Pancreas (tissue), 10 donors: ENCODE data around the gene LRRC4. TPM values are rescaled to one million over a fixed set of nuclear protein-coding genes. Genes with fewer than 3 reads are reported as not detected.

Experiments used
- ATAC-seq, 4 donors: fragments of 200-7000 bp; cut with Tn5 transposase; one replicate each; pipeline versions ENCODE4 v1.8.0 to v1.9.1; 2020; ENCODE audit warnings: mild to moderate bottlenecking in 4 of 4, moderate library complexity in 4 of 4
- DNase-seq, 6 donors: peaks; one replicate each; pipeline ENCODE4 v3.0.0-alpha.2; 2020
- FAIRE-seq: peaks from 2 replicates; lab custom pipeline; 2012; peaks lifted over from hg19 to GRCh38; lab: Jason Lieb, UNC
- H3K27ac ChIP-seq, 4 donors: fragments of 200-600 bp; sonication (generic); 1 replicate in 3 of 4; 2 replicates in 1 of 4; pipeline versions ENCODE4 v1.5.0 to v1.8.0; 2020
- H3K27me3 ChIP-seq, 4 donors: fragments of 200-600 bp; one replicate each; pipeline ENCODE4 v1.8.0; 2021
- H3K36me3 ChIP-seq, 3 donors: fragments of 200-600 bp; sonication (generic) in 1 of 3; one replicate each; pipeline versions ENCODE4 v1.5.0 to v1.8.0; 2020 to 2021
- H3K4me1 ChIP-seq, 3 donors: fragments of 200-600 bp; one replicate each; pipeline ENCODE4 v1.8.0; 2021
- H3K4me3 ChIP-seq, 4 donors: fragments of 200-600 bp; sonication (generic) in 2 of 4; one replicate each; pipeline versions ENCODE4 v1.5.0 to v1.8.0; 2020 to 2021
- H3K9me3 ChIP-seq, 4 donors: fragments of 200-600 bp; one replicate each; pipeline ENCODE4 v1.8.0; 2021
- WGBS, 2 donors: extraction: QIAGEN DNeasy Blood & Tissue Kit; methylation state at CpG; one replicate each; pipeline ENCODE4 v1.1.7; 2013; 5-methylcytosine and 5-hydroxymethylcytosine counted together
- intact Hi-C, 3 donors: fragments of 100-400 bp; cut with DNase I; formaldehyde crosslinking; loops; one replicate each; pipeline versions ENCODE4 v1.11.1 to v1.14.2; 2022
- polyA plus RNA-seq, 2 donors: library from polyadenylated mRNA; stranded (reverse); fragments of 200-250 nt; gene quantifications; one replicate each; pipeline ENCODE4 v1.2.3, GENCODE V29; 2013
- total RNA-seq, 6 donors: library from RNA; stranded (reverse); fragmentation: NEBNext Ultra II Directional in 4 of 6; extraction: Animal tissue kit (Norgen Biotek cat#: 25700) in 4 of 6; gene quantifications; one replicate each; pipeline versions ENCODE4 v1.2.1 to v1.2.4, GENCODE V29; 2021 to 2023
- TF ChIP-seq, protein P1 (sequence below), 4 donors: fragments of 200-600 bp; sonication (generic) in 3 of 4; IDR thresholded peaks; one replicate each; pipeline versions ENCODE4 v1.5.0 to v1.8.0; 2021; ENCODE audit warnings: antibody characterized with exemption in 4 of 4
- donor health status: healthy with polysubstance abuse.
- donor health status: DM: no; HTN: no; CAD: no; lungs with moderate emphysema.
- donor health status: DM: no; HTN: no; CAD: no.
- donor health status: control.
- donor health status: control.
- donor health status: Bipolar disorder and iron deficiency.
- donor health status: DM: yes; HTN: yes; CAD: no.
- donor health status: DM: no; HTN: no; CAD: no.
- donor health status: DM: no; HTN: no; CAD: no.
- donor health status: DM: yes; HTN: yes; CAD: no.

LRRC4 gene
- total and polyA plus RNA-seq, 8 donors: 0.42 to 2.4 (median 0.84) TPM

- WGBS, 2 donors: 83 to 85% methylated on average over 7 of the region's 7 CpGs
Observed at GRCh38 chr7:128010391-128011127, 20.7 kb downstream of the LRRC4 start.

DNA sequence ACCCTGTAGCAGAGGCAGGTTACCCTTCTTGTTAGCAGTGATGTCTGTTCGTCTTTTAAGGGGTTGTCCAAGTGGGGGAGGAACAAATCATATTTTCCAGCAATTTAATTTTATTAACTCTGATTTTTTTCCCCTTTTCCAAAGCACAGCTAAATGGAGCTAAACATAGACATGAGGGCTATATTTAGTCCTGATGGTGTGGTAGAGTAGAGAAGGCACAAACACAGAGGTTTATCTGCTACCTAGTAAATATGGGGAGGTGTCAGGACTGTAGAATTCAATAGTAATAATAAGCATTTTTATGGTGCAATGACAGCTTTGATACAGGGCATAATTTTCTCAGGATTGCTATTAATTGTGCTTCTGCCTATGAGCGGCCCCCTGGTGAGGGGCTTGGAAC lies 22.5 kb downstream of the LRRC4 start:
- WGBS, 2 donors: 91 to 100% methylated on average over 2 of the region's 2 CpGs
- Histone ChIP-seq H3K36me3 (no peaks in the 10 kb centered on the region), H3K27ac (no peak overlapping the region), H3K4me3 (no peak overlapping the region), H3K9me3 (no peaks in the 10 kb centered on the region), H3K27me3 (no peaks in the 10 kb centered on the region), H3K4me1 (peaks cover 8 to 31% (median 15%) of the 10 kb centered on the region in 3 donors)
- ATAC-seq (no peak), FAIRE-seq (no peak), DNase-seq (no peak)
- TF ChIP-seq, protein P1, sequence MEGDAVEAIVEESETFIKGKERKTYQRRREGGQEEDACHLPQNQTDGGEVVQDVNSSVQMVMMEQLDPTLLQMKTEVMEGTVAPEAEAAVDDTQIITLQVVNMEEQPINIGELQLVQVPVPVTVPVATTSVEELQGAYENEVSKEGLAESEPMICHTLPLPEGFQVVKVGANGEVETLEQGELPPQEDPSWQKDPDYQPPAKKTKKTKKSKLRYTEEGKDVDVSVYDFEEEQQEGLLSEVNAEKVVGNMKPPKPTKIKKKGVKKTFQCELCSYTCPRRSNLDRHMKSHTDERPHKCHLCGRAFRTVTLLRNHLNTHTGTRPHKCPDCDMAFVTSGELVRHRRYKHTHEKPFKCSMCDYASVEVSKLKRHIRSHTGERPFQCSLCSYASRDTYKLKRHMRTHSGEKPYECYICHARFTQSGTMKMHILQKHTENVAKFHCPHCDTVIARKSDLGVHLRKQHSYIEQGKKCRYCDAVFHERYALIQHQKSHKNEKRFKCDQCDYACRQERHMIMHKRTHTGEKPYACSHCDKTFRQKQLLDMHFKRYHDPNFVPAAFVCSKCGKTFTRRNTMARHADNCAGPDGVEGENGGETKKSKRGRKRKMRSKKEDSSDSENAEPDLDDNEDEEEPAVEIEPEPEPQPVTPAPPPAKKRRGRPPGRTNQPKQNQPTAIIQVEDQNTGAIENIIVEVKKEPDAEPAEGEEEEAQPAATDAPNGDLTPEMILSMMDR (IDR thresholded peaks at IDR 0.05): no peak
- intact Hi-C loops: no loop called here

More at GRCh38 chr7:128010391-128011127, 20.7 kb downstream of the LRRC4 start:
- H3K4me3 ChIP-seq: no peak overlapping the region
- DNase-seq (no peak), FAIRE-seq (no peak), ATAC-seq (peak in 1 of 4 donors; percentile 12)
- peaks cover under 1 to 14% (median 13%) of the 10 kb centered on the region in 3 donors for H3K4me1 ChIP-seq
- H3K27me3 ChIP-seq: no peaks in the 10 kb centered on the region
- no peaks in the 10 kb centered on the region for H3K36me3 ChIP-seq
- TF ChIP-seq, protein P1 (IDR thresholded peaks at IDR 0.05): no peak
- H3K9me3 ChIP-seq: no peaks in the 10 kb centered on the region
- no peak overlapping the region for H3K27ac ChIP-seq
- intact Hi-C loops: no loop called here

DNA sequence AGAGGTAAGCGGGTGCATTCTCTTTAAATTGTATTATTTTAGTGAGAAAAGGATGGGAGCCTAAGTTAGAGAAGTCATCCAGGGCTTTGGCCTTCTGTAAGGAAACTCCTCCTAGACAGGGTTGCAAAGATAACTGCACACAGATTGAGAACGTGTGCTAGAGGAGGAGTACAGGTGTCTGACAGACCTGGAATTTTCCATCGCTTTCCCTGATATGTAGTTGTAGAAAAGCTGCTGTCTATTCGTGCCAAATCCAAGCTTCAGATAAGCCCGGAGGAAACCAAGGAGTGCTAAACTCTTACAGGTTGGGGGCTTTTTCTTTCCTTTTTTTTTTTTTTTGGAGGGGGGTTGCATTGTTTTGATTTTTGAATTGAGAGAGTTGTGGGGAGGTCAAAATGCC lies 23.1 kb downstream of the LRRC4 start:
- intact Hi-C loops: no loop called here
- no peak for ATAC-seq
- no peak for FAIRE-seq
- whole genome bisulfite sequencing, 2 donors: 49 to 58% methylated on average over 5 of the region's 5 CpGs
- H3K4me3 ChIP-seq: no peak overlapping the region
- H3K9me3 ChIP-seq: no peaks in the 10 kb centered on the region
- TF ChIP-seq, protein P1 (IDR thresholded peaks at IDR 0.05): no peak
- no peaks in the 10 kb centered on the region for H3K36me3 ChIP-seq
- no peaks in the 10 kb centered on the region for H3K27me3 ChIP-seq
- DNase-seq: no peak
- no peak overlapping the region for H3K27ac ChIP-seq
- H3K4me1 ChIP-seq: peaks cover 8 to 37% (median 15%) of the 10 kb centered on the region in 3 donors

DNA sequence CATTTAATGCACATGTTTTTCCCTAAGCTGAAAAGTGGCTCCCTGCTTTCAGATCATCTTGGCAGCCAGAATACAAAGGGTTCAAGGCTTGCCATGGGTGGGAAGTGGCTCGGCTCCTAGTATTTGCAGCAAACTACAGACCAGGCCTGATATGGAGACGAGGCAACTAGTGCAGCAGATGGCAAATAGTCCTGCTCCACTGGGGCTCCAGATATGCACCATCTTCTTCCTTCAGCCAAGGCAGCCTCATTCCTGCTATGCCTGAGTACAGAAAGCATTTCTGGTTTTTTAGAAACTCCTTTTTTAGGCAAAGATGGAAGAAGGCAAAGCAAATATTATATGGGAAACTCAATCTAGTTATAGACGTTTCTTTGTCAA lies 23.9 kb downstream of the LRRC4 start:
- Histone ChIP-seq H3K27me3 (no peaks in the 10 kb centered on the region), H3K9me3 (no peaks in the 10 kb centered on the region), H3K27ac (no peak overlapping the region), H3K4me1 (peaks cover 8 to 37% (median 15%) of the 10 kb centered on the region in 3 donors), H3K4me3 (no peak overlapping the region), H3K36me3 (no peaks in the 10 kb centered on the region)
- TF ChIP-seq, protein P1 (IDR thresholded peaks at IDR 0.05): no peak
- WGBS, 2 donors: 36 to 44% methylated on average over 3 of the region's 3 CpGs
- intact Hi-C loops: no loop called here
- DNase-seq: no peak
- no peak for FAIRE-seq
- ATAC-seq: no peak
